BE2C (cell line): ENCODE data around the gene RARS1.

Source experiments
- DNase-seq: peaks from one replicate; pipeline ENCODE4 v3.0.0-alpha.2; 2020
- H3K27me3 ChIP-seq: fragments of 250-450 bp; sonication (Bioruptor Pico); 2 replicates; pipeline ENCODE4 v1.5.1; 2020; ENCODE audit warnings: mild to moderate bottlenecking
- H3K36me3 ChIP-seq: fragments of 250-450 bp; sonication (Bioruptor Pico); 2 replicates; pipeline ENCODE4 v1.5.1; 2020; ENCODE audit warnings: mild to moderate bottlenecking
- H3K4me1 ChIP-seq: fragments of 250-450 bp; sonication (Bioruptor Pico); 2 replicates; pipeline ENCODE4 v1.5.1; 2020
- H3K4me3 ChIP-seq: 2 replicates; pipeline ENCODE4 v1.5.1; 2011; ENCODE audit warnings: low read depth, low read length
- H3K9me3 ChIP-seq: fragments of 250-450 bp; sonication (Bioruptor Pico); 2 replicates; pipeline ENCODE4 v1.5.1; 2020
- TF ChIP-seq, protein P1 (sequence below): IDR thresholded peaks from 2 replicates; pipeline ENCODE4 v1.5.1; 2012; ENCODE audit warnings: mild to moderate bottlenecking, low read depth, low read length

Gene RARS1

DNA sequence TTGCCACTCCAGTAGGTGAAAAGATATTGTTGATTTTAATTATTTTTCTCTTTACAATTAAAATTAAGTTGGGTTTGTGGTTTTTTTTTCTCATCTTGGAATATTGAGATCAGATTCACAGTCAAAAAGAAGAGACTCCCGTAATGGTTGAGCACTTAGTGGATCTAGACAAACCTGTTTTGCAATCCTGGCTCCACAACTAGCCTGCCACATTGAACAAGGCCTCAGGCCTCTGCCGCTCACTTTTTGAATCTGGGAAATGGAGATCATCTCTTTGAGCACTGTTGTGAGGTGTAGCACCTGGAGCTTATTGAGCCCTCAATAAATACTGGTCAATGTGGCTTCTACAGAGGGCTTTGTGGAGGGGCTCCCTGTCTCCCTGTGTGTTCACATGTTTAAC is 37.1 kb upstream of the RARS1 start:
- H3K4me3 ChIP-seq = no peak overlapping the region
- H3K9me3 ChIP-seq = no peaks in the 10 kb centered on the region
- no peaks in the 10 kb centered on the region for H3K27me3 ChIP-seq
- no peaks in the 10 kb centered on the region for H3K36me3 ChIP-seq
- no peaks in the 10 kb centered on the region for H3K4me1 ChIP-seq
- no peak for DNase-seq
- TF ChIP-seq, protein P1, sequence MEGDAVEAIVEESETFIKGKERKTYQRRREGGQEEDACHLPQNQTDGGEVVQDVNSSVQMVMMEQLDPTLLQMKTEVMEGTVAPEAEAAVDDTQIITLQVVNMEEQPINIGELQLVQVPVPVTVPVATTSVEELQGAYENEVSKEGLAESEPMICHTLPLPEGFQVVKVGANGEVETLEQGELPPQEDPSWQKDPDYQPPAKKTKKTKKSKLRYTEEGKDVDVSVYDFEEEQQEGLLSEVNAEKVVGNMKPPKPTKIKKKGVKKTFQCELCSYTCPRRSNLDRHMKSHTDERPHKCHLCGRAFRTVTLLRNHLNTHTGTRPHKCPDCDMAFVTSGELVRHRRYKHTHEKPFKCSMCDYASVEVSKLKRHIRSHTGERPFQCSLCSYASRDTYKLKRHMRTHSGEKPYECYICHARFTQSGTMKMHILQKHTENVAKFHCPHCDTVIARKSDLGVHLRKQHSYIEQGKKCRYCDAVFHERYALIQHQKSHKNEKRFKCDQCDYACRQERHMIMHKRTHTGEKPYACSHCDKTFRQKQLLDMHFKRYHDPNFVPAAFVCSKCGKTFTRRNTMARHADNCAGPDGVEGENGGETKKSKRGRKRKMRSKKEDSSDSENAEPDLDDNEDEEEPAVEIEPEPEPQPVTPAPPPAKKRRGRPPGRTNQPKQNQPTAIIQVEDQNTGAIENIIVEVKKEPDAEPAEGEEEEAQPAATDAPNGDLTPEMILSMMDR = no peak

DNA sequence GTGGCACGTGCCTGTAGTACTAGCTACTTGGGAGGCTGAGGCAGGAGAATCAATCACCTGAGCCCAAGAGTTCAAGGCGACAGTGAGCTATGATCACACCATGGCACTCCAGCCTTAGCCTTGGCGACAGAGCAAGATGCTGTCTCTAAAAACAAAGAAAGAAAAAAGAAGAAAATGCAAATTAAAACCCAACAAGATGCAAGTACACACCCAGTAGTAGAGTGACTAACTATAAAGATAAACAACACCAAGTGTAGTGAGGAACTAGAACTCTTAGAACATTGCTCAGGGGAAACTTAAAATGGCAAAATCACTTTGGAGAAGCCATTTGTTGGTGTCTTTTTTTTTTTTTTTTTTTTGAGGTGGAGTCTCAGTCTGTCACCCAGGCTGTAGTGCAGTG is 34.7 kb upstream of the RARS1 start:
- TF ChIP-seq, protein P1 = no peak
- no peaks in the 10 kb centered on the region for H3K9me3 ChIP-seq
- no peaks in the 10 kb centered on the region for H3K27me3 ChIP-seq
- no peaks in the 10 kb centered on the region for H3K36me3 ChIP-seq
- no peaks in the 10 kb centered on the region for H3K4me1 ChIP-seq
- no peak overlapping the region for H3K4me3 ChIP-seq
- no peak for DNase-seq

DNA sequence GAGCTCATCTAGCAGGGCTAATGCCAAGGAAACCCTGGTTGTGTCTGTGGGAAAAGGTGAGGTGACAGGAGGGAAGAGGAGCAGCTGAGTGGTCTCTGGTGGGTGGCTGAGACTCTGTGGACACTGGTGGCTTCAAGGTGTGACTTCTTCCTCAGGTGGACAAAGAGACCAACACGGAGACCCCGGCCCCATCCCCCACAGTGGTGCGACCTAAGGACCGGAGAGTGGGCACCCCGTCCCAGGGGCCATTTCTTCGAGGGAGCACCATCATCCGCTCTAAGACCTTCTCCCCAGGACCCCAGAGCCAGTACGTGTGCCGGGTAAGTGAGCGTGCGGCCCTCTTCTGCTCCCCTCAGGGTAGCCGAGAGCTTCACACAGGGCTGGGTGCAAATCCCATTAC is 31.1 kb upstream of the RARS1 start:
- TF ChIP-seq, protein P1 = no peak
- H3K4me1 ChIP-seq = no peaks in the 10 kb centered on the region
- no peak for DNase-seq
- no peaks in the 10 kb centered on the region for H3K36me3 ChIP-seq
- H3K9me3 ChIP-seq = 0 out of 2 replicates have a peak, but pooled peaks cover 4% of the 10 kb centered on the region
- H3K4me3 ChIP-seq = no peak overlapping the region
- no peaks in the 10 kb centered on the region for H3K27me3 ChIP-seq

DNA sequence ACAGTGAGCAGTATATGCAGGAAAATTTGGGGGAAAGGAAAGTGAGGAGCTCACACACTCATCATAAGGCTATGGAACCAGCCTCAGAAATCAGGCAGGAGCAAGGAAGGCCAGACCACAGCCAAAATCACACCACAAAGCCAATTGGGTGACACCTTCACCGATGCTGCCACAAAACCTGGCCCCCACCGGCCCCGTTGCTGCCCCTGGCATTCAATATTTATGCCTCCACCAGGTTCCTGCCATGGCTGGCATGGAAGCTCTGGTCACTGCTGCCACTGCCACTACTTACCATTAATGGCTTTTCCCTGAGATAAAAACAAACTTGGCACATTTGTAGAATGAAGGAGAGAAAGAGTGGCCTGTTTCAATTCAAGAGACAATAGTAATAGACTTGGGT is 28.7 kb upstream of the RARS1 start:
- TF ChIP-seq, protein P1 = no peak
- no peaks in the 10 kb centered on the region for H3K4me1 ChIP-seq
- no peak for DNase-seq
- H3K4me3 ChIP-seq = no peak overlapping the region
- H3K9me3 ChIP-seq = 0 out of 2 replicates have a peak, but pooled peaks cover 4% of the 10 kb centered on the region
- H3K36me3 ChIP-seq = no peaks in the 10 kb centered on the region
- no peaks in the 10 kb centered on the region for H3K27me3 ChIP-seq

DNA sequence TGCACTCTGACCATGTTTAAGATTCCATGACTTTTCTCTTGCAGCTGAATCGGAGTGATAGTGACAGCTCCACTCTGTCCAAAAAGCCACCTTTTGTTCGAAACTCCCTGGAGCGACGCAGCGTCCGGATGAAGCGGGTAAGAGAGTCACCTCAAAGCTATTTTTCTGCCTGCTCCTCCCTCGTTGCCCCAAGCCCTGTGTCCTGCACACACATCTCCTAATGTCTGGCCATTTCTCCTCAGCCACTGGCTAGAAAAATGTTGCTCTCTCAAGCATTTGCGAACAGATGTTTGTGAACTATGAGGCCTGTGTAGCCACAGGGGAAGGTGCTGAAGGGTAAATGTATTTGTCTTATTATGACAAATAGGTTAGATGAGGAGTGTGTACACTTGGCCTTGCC is 25.7 kb upstream of the RARS1 start:
- H3K36me3 ChIP-seq = no peaks in the 10 kb centered on the region
- no peak overlapping the region for H3K4me3 ChIP-seq
- 0 out of 2 replicates have a peak, but pooled peaks cover 4% of the 10 kb centered on the region for H3K9me3 ChIP-seq
- H3K4me1 ChIP-seq = no peaks in the 10 kb centered on the region
- TF ChIP-seq, protein P1 = no peak
- H3K27me3 ChIP-seq = no peaks in the 10 kb centered on the region
- DNase-seq = no peak

DNA sequence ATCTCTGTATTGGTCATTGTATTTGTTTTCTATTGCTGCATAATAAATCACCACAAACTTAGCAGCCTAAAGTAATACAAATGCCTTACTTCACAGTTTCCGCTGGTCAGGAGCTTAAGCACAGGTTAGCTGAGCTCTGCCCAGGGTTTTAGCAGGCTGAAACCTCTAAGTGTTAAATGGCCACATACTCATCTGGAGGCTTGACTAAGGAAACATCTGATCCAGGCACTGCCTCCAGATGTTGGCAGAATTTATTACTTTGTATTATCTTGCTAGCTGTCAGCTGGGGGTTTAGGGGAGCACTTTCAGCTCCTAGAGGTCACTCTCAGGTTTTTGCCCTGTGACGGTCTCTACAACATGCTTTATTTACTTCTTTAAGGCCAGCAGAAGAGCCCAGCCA is 23.2 kb upstream of the RARS1 start:
- DNase-seq = no peak
- no peaks in the 10 kb centered on the region for H3K9me3 ChIP-seq
- H3K27me3 ChIP-seq = no peaks in the 10 kb centered on the region
- no peaks in the 10 kb centered on the region for H3K36me3 ChIP-seq
- no peaks in the 10 kb centered on the region for H3K4me1 ChIP-seq
- TF ChIP-seq, protein P1 = no peak
- no peak overlapping the region for H3K4me3 ChIP-seq
